ENCODE measurements around the gene PCNA.

- TF ChIP-seq CTCF (IDR thresholded peaks at IDR 0.05; ENCODE audit: low read depth, low read length) (peak; percentile 70), MAX (IDR thresholded peaks at IDR 0.05; ENCODE audit: low read depth, low read length) (no peak)
Observed at GRCh38 chr20:5100684-5101347, 18.9 kb downstream of the PCNA start.

Measured in NB4 (cell line).